PC-3 (cell line): ENCODE data around the gene DBF4B. TPM values are rescaled to one million over a fixed set of nuclear protein-coding genes. Genes with fewer than 3 reads are reported as not detected.

Experiments
- ATAC-seq: fragments of 200-7000 bp; cut with Tn5 transposase; 2 replicates; pipeline ENCODE4 v1.9.1; 2020; ENCODE audit warnings: mild to moderate bottlenecking, moderate library complexity
- BruUV-seq: library from RNA; stranded (reverse); fragments of 400-500 nt; replicated peaks from 2 replicates; lab custom pipeline; 2021; lab: Mats Ljungman, UMichigan
- CTCF ChIA-PET: fragments of 300-600 bp; sonication (Branson Sonifier 250); formaldehyde crosslinking; loops from one replicate; lab custom pipeline; 2022; ENCODE audit warnings: antibody characterized with exemption; lab: Charles Lee
- POLR2A ChIA-PET: fragments of 300-600 bp; sonication (Branson Sonifier 250); formaldehyde crosslinking; loops from one replicate; lab custom pipeline; 2022; ENCODE audit warnings: antibody characterized with exemption; ENCODE audit not compliant: unreplicated experiment; lab: Charles Lee
- DNase-seq: peaks from one replicate; pipeline ENCODE4 v3.0.0-alpha.2; 2015
- H2AFZ ChIP-seq: fragments of 300-600 bp; sonication (generic); 2 replicates; pipeline ENCODE4 v1.6.0; 2016; ENCODE audit warnings: antibody characterized with exemption, low read length
- H3F3A ChIP-seq: fragments of 300-600 bp; sonication (generic); one replicate; pipeline ENCODE4 v1.6.0; 2017; ENCODE audit warnings: antibody characterized with exemption, low read length, control low read depth, mild to moderate bottlenecking; ENCODE audit not compliant: unreplicated experiment
- H3K27ac ChIP-seq: fragments of 300-600 bp; sonication (generic); 2 replicates; pipeline ENCODE4 v1.5.1; 2016; ENCODE audit warnings: mild to moderate bottlenecking, low read length
- H3K27me3 ChIP-seq: fragments of 300-600 bp; sonication (generic); 2 replicates; pipeline ENCODE4 v1.6.1; 2016; ENCODE audit warnings: low read length, mixed read lengths
- H3K36me3 ChIP-seq: fragments of 300-600 bp; sonication (generic); 2 replicates; pipeline ENCODE4 v1.6.1; 2016; ENCODE audit warnings: low read depth, mixed run types, low read length, mixed read lengths
- H3K4me1 ChIP-seq: fragments of 300-600 bp; sonication (generic); 2 replicates; pipeline ENCODE4 v1.5.1; 2016; ENCODE audit warnings: low read length; ENCODE audit not compliant: insufficient read depth
- H3K4me2 ChIP-seq: fragments of 300-600 bp; sonication (generic); 2 replicates; pipeline ENCODE4 v1.6.0; 2016; ENCODE audit warnings: low read length
- H3K4me3 ChIP-seq: fragments of 300-600 bp; sonication (generic); 2 replicates; pipeline ENCODE4 v1.5.1; 2016; ENCODE audit warnings: mild to moderate bottlenecking, low read length, mixed read lengths
- H3K79me2 ChIP-seq: fragments of 300-600 bp; sonication (generic); 2 replicates; pipeline ENCODE4 v1.6.1; 2017; ENCODE audit warnings: low read length, mixed read lengths
- H3K9ac ChIP-seq: fragments of 300-600 bp; sonication (generic); 2 replicates; pipeline ENCODE4 v1.6.0; 2016; ENCODE audit warnings: mild to moderate bottlenecking, low read length
- H3K9me2 ChIP-seq: fragments of 300-600 bp; sonication (generic); replicated peaks from 2 replicates; pipeline ENCODE4 v1.6.1; 2016; ENCODE audit warnings: mixed run types, low read length, mixed read lengths
- H3K9me3 ChIP-seq: fragments of 300-600 bp; sonication (generic); 2 replicates; pipeline ENCODE4 v1.6.1; 2016; ENCODE audit warnings: low read length, mixed read lengths
- H4K20me1 ChIP-seq: fragments of 300-600 bp; sonication (generic); 2 replicates; pipeline ENCODE4 v1.6.1; 2016; ENCODE audit warnings: low read length, mixed read lengths
- EZH2 ChIP-seq: fragments of 300-600 bp; sonication (generic); IDR thresholded peaks from one replicate; pipeline ENCODE4 v1.6.1; 2017; ENCODE audit warnings: antibody characterized with exemption, mild to moderate bottlenecking, low read length; ENCODE audit not compliant: unreplicated experiment
- EZH2phosphoT487 ChIP-seq: fragments of 300-600 bp; sonication (generic); IDR thresholded peaks from 2 replicates; pipeline ENCODE4 v1.6.1; 2018; ENCODE audit warnings: mild to moderate bottlenecking, antibody characterized with exemption, low read length, borderline replicate concordance
- intact Hi-C: fragments of 100-400 bp; cut with micrococcal nuclease; formaldehyde crosslinking; loops from 2 replicates; pipeline ENCODE4 v1.9.0; 2023
- total RNA-seq: library from RNA; depleted of rRNA; stranded (reverse); fragments of >200 nt; gene quantifications from 2 replicates; pipeline ENCODE4 v1.2.3, GENCODE V29; 2014; rRNA removed
- TF ChIP-seq, protein P1 (sequence below): fragments of 300-600 bp; sonication (generic); conservative IDR thresholded peaks from 2 replicates; pipeline ENCODE4 v1.5.1; 2017; ENCODE audit warnings: antibody characterized with exemption, low read depth, mild to moderate bottlenecking, low read length

Gene DBF4B
- total RNA-seq, 1 experiment from 2014 or later: 17.9 TPM

GRCh38 chr17:44797802-44798201 is 89.3 kb downstream of the DBF4B start:
- ChIA-PET CTCF (interaction anchor here (0.5 kb wide), 1 partner anchor 23 kb away, joined by 3 read pairs; no protein-coding TSS in a partner anchor), POLR2A (no interaction called here)
- TF ChIP-seq EZH2phosphoT487: no peak
- Histone ChIP-seq H2AFZ (no peak overlapping the region), H3K9me3 (no peaks in the 10 kb centered on the region), H3K27ac (no peak overlapping the region), H3K36me3 (peaks cover 3% of the 10 kb centered on the region; the same call in 1 of the 2 replicates), H3K27me3 (no peaks in the 10 kb centered on the region), H3K4me3 (no peak overlapping the region), H4K20me1 (no peaks in the 10 kb centered on the region), H3K79me2 (no peaks in the 10 kb centered on the region), H3K9me2 (no peaks in the 10 kb centered on the region), H3K4me2 (no peak overlapping the region), H3K9ac (no peak overlapping the region), H3F3A (no peaks in the 10 kb centered on the region), H3K4me1 (peaks cover 24% of the 10 kb centered on the region)
- DNase-seq: no peak
- intact Hi-C loops: no loop called here
- ATAC-seq: no peak
- no TSS peak for BruUV-seq

- intact Hi-C loops: no loop called here
- H3K4me1 ChIP-seq: peaks cover 24% of the 10 kb centered on the region
- no TSS peak for BruUV-seq
- no peaks in the 10 kb centered on the region for H3K79me2 ChIP-seq
- H3K9me3 ChIP-seq: no peaks in the 10 kb centered on the region
- H3K27me3 ChIP-seq: no peaks in the 10 kb centered on the region
- no peak overlapping the region for H3K27ac ChIP-seq
- H3K9ac ChIP-seq: no peak overlapping the region
- POLR2A ChIA-PET: no interaction called here
- peaks cover 4% of the 10 kb centered on the region; the same call in 1 of the 2 replicates for H3K36me3 ChIP-seq
- no peak overlapping the region for H3K4me3 ChIP-seq
- H3F3A ChIP-seq: no peaks in the 10 kb centered on the region
- H3K4me2 ChIP-seq: no peak overlapping the region
- TF ChIP-seq EZH2phosphoT487 (no peak), EZH2 (no peak)
- TF ChIP-seq, protein P1, sequence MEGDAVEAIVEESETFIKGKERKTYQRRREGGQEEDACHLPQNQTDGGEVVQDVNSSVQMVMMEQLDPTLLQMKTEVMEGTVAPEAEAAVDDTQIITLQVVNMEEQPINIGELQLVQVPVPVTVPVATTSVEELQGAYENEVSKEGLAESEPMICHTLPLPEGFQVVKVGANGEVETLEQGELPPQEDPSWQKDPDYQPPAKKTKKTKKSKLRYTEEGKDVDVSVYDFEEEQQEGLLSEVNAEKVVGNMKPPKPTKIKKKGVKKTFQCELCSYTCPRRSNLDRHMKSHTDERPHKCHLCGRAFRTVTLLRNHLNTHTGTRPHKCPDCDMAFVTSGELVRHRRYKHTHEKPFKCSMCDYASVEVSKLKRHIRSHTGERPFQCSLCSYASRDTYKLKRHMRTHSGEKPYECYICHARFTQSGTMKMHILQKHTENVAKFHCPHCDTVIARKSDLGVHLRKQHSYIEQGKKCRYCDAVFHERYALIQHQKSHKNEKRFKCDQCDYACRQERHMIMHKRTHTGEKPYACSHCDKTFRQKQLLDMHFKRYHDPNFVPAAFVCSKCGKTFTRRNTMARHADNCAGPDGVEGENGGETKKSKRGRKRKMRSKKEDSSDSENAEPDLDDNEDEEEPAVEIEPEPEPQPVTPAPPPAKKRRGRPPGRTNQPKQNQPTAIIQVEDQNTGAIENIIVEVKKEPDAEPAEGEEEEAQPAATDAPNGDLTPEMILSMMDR: no peak
- no peak overlapping the region for H2AFZ ChIP-seq
- H4K20me1 ChIP-seq: no peaks in the 10 kb centered on the region
- DNase-seq (no peak), ATAC-seq (no peak)
- CTCF ChIA-PET: interaction anchor here (0.5 kb wide), 1 partner anchor 23 kb away, joined by 3 read pairs; no protein-coding TSS in a partner anchor
- no peaks in the 10 kb centered on the region for H3K9me2 ChIP-seq
These were observed 89.9 kb downstream of the DBF4B start for GRCh38 chr17:44798356-44798755.

Other genes starting within 250 kb of the DBF4B start
- gene GPATCH8, start 205.3 kb upstream of the DBF4B start, total RNA-seq: 22.7 and 30.1 TPM in 2 replicates
- gene FZD2, start 151.2 kb upstream of the DBF4B start, total RNA-seq: 11.6 and 12.8 TPM in 2 replicates
- not detected in 2 replicates for gene MEIOC, start 52.2 kb upstream of the DBF4B start, total RNA-seq
- 50.4 and 51.0 TPM in 2 replicates for gene CCDC43, start 18.9 kb upstream of the DBF4B start, total RNA-seq
- 2.7 and 2.9 TPM in 2 replicates for gene ADAM11, start 50.3 kb downstream of the DBF4B start, total RNA-seq
- gene GJC1, start 121.6 kb downstream of the DBF4B start, total RNA-seq: 16.4 and 17.1 TPM in 2 replicates
- not detected in 2 replicates for gene HIGD1B, start 139.2 kb downstream of the DBF4B start, total RNA-seq
- gene EFTUD2, start 190.8 kb downstream of the DBF4B start, total RNA-seq: 227 and 292 TPM in 2 replicates
- 0.29 and 0.46 TPM in 2 replicates for gene GFAP, start 206.8 kb downstream of the DBF4B start, total RNA-seq
- 25.0 and 28.5 TPM in 2 replicates for gene KIF18B, start 239.1 kb downstream of the DBF4B start, total RNA-seq